ENCODE measurements around the gene IGSF11. TPM values are rescaled to one million over a fixed set of nuclear protein-coding genes. Genes with fewer than 3 reads are reported as not detected.

The IGSF11 gene
- total and polyA plus RNA-seq, 2 donors (not counting 1 experiment from before 2014, with no cell fraction given), result not detected

- no peaks in the 10 kb centered on the region for H3K27me3 Mint-ChIP-seq
- TF ChIP-seq CTCF (IDR thresholded peaks at IDR 0.05) (no peak), EZH2 (IDR thresholded peaks at IDR 0.05; ENCODE audit: borderline replicate concordance, insufficient read depth, low read depth, low read length, poor library complexity, severe bottlenecking) (no peak)
- Histone ChIP-seq H3K4me2 (replicated peaks; ENCODE audit: low read depth, low read length, poor library complexity, severe bottlenecking) (no peak overlapping the region), H2AFZ (ENCODE audit: insufficient read depth, low read depth, low read length, poor library complexity, severe bottlenecking) (no peak overlapping the region), H3K27me3 (replicated peaks in 1 of 4; ENCODE audit: control extremely low read depth in 1 of 4, control insufficient read depth in 3 of 4, insufficient read depth in 4 of 4, low read length in 3 of 4) (peaks cover 0 to 3% (median 0%) of the 10 kb centered on the region in 4 experiments), H3K79me2 (ENCODE audit: control insufficient read depth, insufficient read depth, low read length) (no peaks in the 10 kb centered on the region), H4K20me1 (ENCODE audit: control insufficient read depth, insufficient read depth, low read length, poor library complexity, severe bottlenecking) (no peaks in the 10 kb centered on the region), H3K27ac (ENCODE audit: low read length in 2 of 2) (no peak overlapping the region), H3K9ac (ENCODE audit: low read length) (no peak overlapping the region), H3K9me3 (ENCODE audit: control extremely low read depth in 1 of 3, control insufficient read depth in 2 of 3, insufficient read depth in 1 of 3, low read length in 2 of 3) (peaks cover 0 to 7% (median 4%) of the 10 kb centered on the region in 3 donors), H3K4me1 (ENCODE audit: control insufficient read depth in 2 of 2, insufficient read depth in 2 of 2, low read length in 2 of 2) (no peaks in the 10 kb centered on the region), H3K4me3 (ENCODE audit: control extremely low read depth in 1 of 5, extremely low read depth in 1 of 5, insufficient read depth in 1 of 5, low read depth in 2 of 5, low read length in 4 of 5) (no peak overlapping the region), H3K36me3 (replicated peaks in 1 of 2; ENCODE audit: control extremely low read depth in 1 of 2, control insufficient read depth in 1 of 2, extremely low read depth in 1 of 2, insufficient read depth in 2 of 2, low read length in 1 of 2) (no peaks in the 10 kb centered on the region)
- 89% methylated on average over 9 of the region's 10 CpGs for WGBS (ENCODE audit: insufficient coverage)
- H3K4me1 Mint-ChIP-seq, result peaks cover 2% of the 10 kb centered on the region
- ChIA-PET CTCF (no interaction called here), POLR2A (no interaction called here)
- no peak overlapping the region for H3K4me3 Mint-ChIP-seq
- intact Hi-C loops (cut with micrococcal nuclease), result no loop called here
- no peaks in the 10 kb centered on the region for H3K9me3 Mint-ChIP-seq (ENCODE audit: insufficient read depth)
- no peak overlapping the region for H3K27ac Mint-ChIP-seq
- no peak for ATAC-seq (ENCODE audit: low read depth)
- no peak for DNase-seq
Observed at GRCh38 chr3:118850687-118851086, 184.0 kb downstream of the IGSF11 start.

Other genes with a start within 250 kb of the IGSF11 start
- not detected in 2 replicates for gene TEX55, start 111.3 kb upstream of the IGSF11 start, total RNA-seq
- gene TEX55, start 111.3 kb upstream of the IGSF11 start, polyA plus RNA-seq, result not detected in 2 replicates
- gene UPK1B, start 138.8 kb upstream of the IGSF11 start, total RNA-seq, result not detected in 2 replicates
- not detected in 2 replicates for gene UPK1B, start 138.8 kb upstream of the IGSF11 start, polyA plus RNA-seq
- 19.3 and 21.9 TPM in 2 replicates for gene B4GALT4, start 206.0 kb upstream of the IGSF11 start, total RNA-seq
- gene B4GALT4, start 206.0 kb upstream of the IGSF11 start, polyA plus RNA-seq, result 7.1 and 19.0 TPM in 2 replicates